Neuron (in vitro differentiated cells): ENCODE data around the gene FOLR1.

Experiments used
- H2AFZ ChIP-seq: one replicate; pipeline ENCODE4 v1.6.1; 2013; ENCODE audit warnings: low read depth, mild to moderate bottlenecking, inconsistent platforms, low read length, moderate library complexity
- H3K27me3 ChIP-seq: one replicate; pipeline ENCODE4 v1.6.1; 2013; ENCODE audit warnings: low read length; ENCODE audit not compliant: insufficient read depth
- H3K36me3 ChIP-seq: one replicate; pipeline ENCODE4 v1.6.1; 2013; ENCODE audit warnings: low read length; ENCODE audit not compliant: insufficient read depth
- H3K4me1 ChIP-seq: one replicate; pipeline ENCODE4 v1.6.1; 2013; ENCODE audit warnings: low read length; ENCODE audit not compliant: insufficient read depth
- H3K4me3 ChIP-seq: 2 replicates; pipeline ENCODE4 v1.5.1; 2013; ENCODE audit warnings: mild to moderate bottlenecking, low read length, moderate library complexity
- H3K9me3 ChIP-seq: one replicate; pipeline ENCODE4 v1.6.1; 2013; ENCODE audit warnings: low read length

Gene FOLR1

DNA sequence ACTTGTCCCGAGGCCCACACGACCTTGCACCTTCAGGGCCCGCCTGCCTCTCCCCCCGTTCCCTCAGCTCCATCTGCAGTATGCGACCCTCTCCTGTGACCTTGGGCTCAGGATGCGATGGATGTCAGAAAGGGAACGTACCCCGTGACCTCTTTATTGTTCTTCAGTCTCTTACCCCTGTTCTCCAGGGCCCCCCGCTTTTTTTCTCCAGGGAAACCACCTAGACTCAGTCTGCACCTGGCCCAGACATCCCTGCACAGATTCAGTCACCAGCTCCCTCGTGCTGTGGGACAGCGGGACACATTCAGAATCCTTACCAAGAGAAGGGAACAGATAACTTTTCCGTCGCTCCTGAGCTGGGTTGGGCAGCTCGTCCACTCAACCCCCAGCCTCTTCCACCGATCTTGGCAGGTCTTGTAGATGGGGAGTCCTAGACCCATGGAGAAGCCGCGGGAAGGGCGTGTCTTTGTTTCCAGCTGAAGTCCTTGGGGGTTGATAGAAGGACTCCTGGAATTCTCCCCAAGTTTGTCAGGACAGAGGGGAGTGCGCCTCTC lies 53.4 kb downstream of the FOLR1 start:
- no peak overlapping the region for H3K4me3 ChIP-seq
- peaks cover 12% of the 10 kb centered on the region for H3K9me3 ChIP-seq
- no peaks in the 10 kb centered on the region for H3K36me3 ChIP-seq
- no peak overlapping the region for H2AFZ ChIP-seq
- peaks cover 83% of the 10 kb centered on the region for H3K27me3 ChIP-seq
- peaks cover 12% of the 10 kb centered on the region for H3K4me1 ChIP-seq
